A673 (cell line): ENCODE measurements around the gene CTNNA2.

Source experiments
- CTCF ChIP-seq: fragments of 300-800, 200-600 bp; sonication (generic); conservative IDR thresholded peaks from 2 replicates; pipeline ENCODE4 v1.5.1; 2017; ENCODE audit warnings: low read depth, mild to moderate bottlenecking, antibody characterized with exemption, low read length, moderate library complexity, mixed read lengths
- EZH2 ChIP-seq: fragments of 200-600 bp; sonication (generic); IDR thresholded peaks from 2 replicates; pipeline ENCODE4 v1.6.1; 2017; ENCODE audit warnings: borderline replicate concordance, low read depth, mild to moderate bottlenecking, mixed read lengths, antibody characterized with exemption, low read length; ENCODE audit not compliant: poor library complexity, severe bottlenecking

- TF ChIP-seq EZH2 (no peak), CTCF (no peak)
These were observed 211.0 kb downstream of the CTNNA2 start for GRCh38 chr2:79723830-79724229.
